ENCODE data around the gene THSD7B. TPM values are rescaled to one million over a fixed set of nuclear protein-coding genes. Genes with fewer than 3 reads are reported as not detected.

THSD7B gene
- total RNA-seq, 2 donors from 2014 or later: 0.95 to 12.7 TPM

DNA sequence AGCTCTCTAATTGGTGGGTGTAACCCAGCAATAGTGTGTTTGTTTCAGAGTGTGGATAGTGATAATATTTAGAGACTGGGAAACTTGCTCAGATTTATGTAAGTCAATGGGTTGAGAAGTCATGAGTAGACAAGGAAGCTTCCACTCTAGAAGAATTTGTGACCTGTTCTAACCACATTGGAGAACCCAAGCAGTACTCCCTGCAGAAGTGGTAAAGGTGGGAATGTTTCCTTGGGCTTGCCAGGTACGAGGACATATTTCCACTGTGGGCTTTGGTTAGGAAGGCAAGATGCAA lies 350.4 kb downstream of the THSD7B start:
- TF ChIP-seq, protein P1, sequence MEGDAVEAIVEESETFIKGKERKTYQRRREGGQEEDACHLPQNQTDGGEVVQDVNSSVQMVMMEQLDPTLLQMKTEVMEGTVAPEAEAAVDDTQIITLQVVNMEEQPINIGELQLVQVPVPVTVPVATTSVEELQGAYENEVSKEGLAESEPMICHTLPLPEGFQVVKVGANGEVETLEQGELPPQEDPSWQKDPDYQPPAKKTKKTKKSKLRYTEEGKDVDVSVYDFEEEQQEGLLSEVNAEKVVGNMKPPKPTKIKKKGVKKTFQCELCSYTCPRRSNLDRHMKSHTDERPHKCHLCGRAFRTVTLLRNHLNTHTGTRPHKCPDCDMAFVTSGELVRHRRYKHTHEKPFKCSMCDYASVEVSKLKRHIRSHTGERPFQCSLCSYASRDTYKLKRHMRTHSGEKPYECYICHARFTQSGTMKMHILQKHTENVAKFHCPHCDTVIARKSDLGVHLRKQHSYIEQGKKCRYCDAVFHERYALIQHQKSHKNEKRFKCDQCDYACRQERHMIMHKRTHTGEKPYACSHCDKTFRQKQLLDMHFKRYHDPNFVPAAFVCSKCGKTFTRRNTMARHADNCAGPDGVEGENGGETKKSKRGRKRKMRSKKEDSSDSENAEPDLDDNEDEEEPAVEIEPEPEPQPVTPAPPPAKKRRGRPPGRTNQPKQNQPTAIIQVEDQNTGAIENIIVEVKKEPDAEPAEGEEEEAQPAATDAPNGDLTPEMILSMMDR (IDR thresholded peaks at IDR 0.05): no peak
- Histone ChIP-seq H3K4me3 (no peak overlapping the region), H3K27me3 (replicated peaks; ENCODE audit: insufficient read depth) (no peaks in the 10 kb centered on the region), H3K27ac (no peak overlapping the region), H3K9me3 (no peaks in the 10 kb centered on the region), H3K4me1 (ENCODE audit: control insufficient read depth in 1 of 2, low read depth in 2 of 2) (no peaks in the 10 kb centered on the region), H3K36me3 (no peaks in the 10 kb centered on the region)
- ATAC-seq (ENCODE audit: insufficient number of reproducible peaks, low FRiP score, low read depth): no peak
- DNase-seq (ENCODE audit: low spot score): no peak

DNA sequence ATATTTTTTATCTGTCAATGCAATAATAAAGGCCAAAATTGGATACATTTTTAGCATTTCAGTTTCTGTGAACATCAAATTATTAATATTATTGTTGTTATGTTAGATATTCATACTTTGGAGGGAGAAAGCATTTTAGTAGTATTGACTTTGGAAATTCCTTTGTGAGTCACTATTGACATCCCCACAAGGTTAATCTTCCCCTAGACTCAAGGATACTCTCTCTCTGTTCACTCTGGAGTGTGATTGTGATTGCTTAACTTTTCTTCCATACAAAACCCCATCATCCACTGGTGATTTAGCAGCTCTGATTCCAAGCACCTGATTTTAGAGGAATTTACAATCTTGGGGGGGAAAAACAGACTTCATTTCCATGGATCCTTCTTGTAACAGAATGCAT lies 352.0 kb downstream of the THSD7B start:
- H3K4me3 ChIP-seq: no peak overlapping the region

DNA sequence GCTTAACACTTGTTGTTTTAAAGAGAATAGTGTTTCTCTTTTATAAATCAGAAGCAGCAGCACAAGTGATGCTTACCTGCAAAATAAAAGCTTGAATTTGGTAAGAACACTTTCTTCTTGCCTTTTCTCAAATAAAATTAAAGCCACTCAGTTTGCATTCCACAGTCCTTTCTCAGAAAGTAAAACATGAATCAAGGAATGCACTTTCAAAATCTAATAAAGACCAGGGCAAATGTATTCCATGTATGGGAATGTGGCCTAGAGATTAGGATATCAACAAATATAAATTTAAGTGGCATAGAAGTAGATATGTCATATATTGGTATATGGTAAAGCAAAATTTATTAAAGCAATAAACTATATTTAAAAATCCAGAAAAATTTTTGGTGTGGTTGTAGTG lies 352.8 kb downstream of the THSD7B start:
- Histone ChIP-seq H3K9me3 (no peaks in the 10 kb centered on the region), H3K4me3 (no peak overlapping the region), H3K4me1 (ENCODE audit: control insufficient read depth in 1 of 2, low read depth in 2 of 2) (no peaks in the 10 kb centered on the region), H3K27me3 (replicated peaks; ENCODE audit: insufficient read depth) (no peaks in the 10 kb centered on the region), H3K36me3 (no peaks in the 10 kb centered on the region), H3K27ac (no peak overlapping the region)
- DNase-seq (ENCODE audit: low spot score): no peak
- TF ChIP-seq, protein P1 (IDR thresholded peaks at IDR 0.05): no peak
- ATAC-seq (ENCODE audit: insufficient number of reproducible peaks, low FRiP score, low read depth): no peak

More for the DNA sequence above, 352.0 kb downstream of the THSD7B start:
- TF ChIP-seq, protein P1 (IDR thresholded peaks at IDR 0.05): no peak
- no peaks in the 10 kb centered on the region for H3K9me3 ChIP-seq
- no peak overlapping the region for H3K27ac ChIP-seq
- H3K4me1 ChIP-seq (ENCODE audit: control insufficient read depth in 1 of 2, low read depth in 2 of 2): no peaks in the 10 kb centered on the region
- no peaks in the 10 kb centered on the region for H3K36me3 ChIP-seq
- no peak for DNase-seq (ENCODE audit: low spot score)
- H3K27me3 ChIP-seq (replicated peaks; ENCODE audit: insufficient read depth): no peaks in the 10 kb centered on the region
- no peak for ATAC-seq (ENCODE audit: insufficient number of reproducible peaks, low FRiP score, low read depth)

DNA sequence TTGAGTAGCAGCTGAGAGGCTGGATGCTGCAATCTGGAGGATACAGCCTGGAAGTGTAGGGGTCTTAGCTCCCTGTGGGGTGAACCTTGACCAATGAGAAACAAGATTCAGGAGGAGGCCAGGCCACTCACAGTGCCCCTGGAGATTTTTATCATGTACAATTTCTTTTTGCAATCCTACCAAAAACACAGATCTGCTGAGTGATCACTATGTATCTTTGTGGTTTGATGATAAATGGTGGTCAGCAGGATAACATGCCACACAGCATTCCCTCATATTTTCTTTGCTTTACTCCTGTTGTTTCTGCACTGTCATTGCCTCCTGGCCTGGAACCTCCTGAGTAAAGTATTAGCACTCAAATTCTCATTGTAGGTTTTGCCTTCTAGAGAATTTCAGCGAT lies 357.9 kb downstream of the THSD7B start:
- Histone ChIP-seq H3K4me1 (ENCODE audit: control insufficient read depth in 1 of 2, low read depth in 2 of 2) (no peaks in the 10 kb centered on the region), H3K27me3 (replicated peaks; ENCODE audit: insufficient read depth) (no peaks in the 10 kb centered on the region), H3K9me3 (no peaks in the 10 kb centered on the region), H3K27ac (no peak overlapping the region), H3K4me3 (no peak overlapping the region), H3K36me3 (no peaks in the 10 kb centered on the region)
- TF ChIP-seq, protein P1 (IDR thresholded peaks at IDR 0.05): no peak
- no peak for ATAC-seq (ENCODE audit: insufficient number of reproducible peaks, low FRiP score, low read depth)
- DNase-seq (ENCODE audit: low spot score): no peak

DNA sequence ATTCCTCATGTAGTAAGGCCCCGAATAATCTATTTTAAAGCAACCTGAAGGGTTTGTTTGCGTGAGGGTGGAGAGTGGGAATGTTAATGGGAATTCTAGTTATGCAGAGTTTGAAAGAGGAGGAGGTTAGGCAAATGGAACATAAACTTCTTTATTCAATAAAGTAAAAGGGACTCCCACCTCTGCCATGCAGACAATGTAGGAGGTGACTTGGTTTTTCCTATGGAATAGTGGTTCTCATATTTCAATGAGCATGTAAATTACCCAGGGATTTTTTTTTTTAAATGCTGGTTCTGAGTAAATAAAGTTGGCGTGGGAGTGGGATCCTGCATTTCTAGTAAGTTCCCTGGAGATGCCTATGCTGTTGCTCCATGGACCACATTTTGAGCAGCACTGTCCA lies 367.9 kb downstream of the THSD7B start:
- ATAC-seq (ENCODE audit: insufficient number of reproducible peaks, low FRiP score, low read depth) (no peak), DNase-seq (ENCODE audit: low spot score) (no peak)
- Histone ChIP-seq H3K9me3 (no peaks in the 10 kb centered on the region), H3K4me1 (ENCODE audit: control insufficient read depth in 1 of 2, low read depth in 2 of 2) (no peaks in the 10 kb centered on the region), H3K27ac (no peak overlapping the region), H3K4me3 (no peak overlapping the region), H3K27me3 (replicated peaks; ENCODE audit: insufficient read depth) (no peaks in the 10 kb centered on the region), H3K36me3 (no peaks in the 10 kb centered on the region)
- TF ChIP-seq, protein P1 (IDR thresholded peaks at IDR 0.05): no peak
